Adrenal gland (tissue), 5 donors: ENCODE measurements around the gene CEACAM21.

ENCODE experiments used
- CTCF ChIP-seq, 6 experiments: fragments of 450-650 bp in 4 of 6; fragments of 200-600 bp in 2 of 6; sonication (generic) in 1 of 6; IDR thresholded peaks; 1 replicate in 5 of 6; 2 replicates in 1 of 6; pipeline versions ENCODE4 v1.5.1 to v1.8.0; 2016 to 2021; ENCODE audit warnings: antibody characterized with exemption in 6 of 6, mild to moderate bottlenecking in 2 of 6, moderate library complexity in 1 of 6
- POLR2A ChIP-seq, 2 donors: fragments of 450-650 bp; IDR thresholded peaks; one replicate each; pipeline ENCODE4 v1.6.1; 2017; ENCODE audit warnings: antibody characterized with exemption in 2 of 2, mild to moderate bottlenecking in 2 of 2, moderate library complexity in 1 of 2
- donor health status: DM: no; HTN: no; CAD: no.

GRCh38 chr19:41601771-41602170 is 25.8 kb downstream of the CEACAM21 start:
- no peak for TF ChIP-seq CTCF (IDR thresholded peaks at IDR 0.05)
- TF ChIP-seq POLR2A (IDR thresholded peaks at IDR 0.05), result no peak
